Thymus (tissue), 11 donors: ENCODE measurements around the gene NPW. TPM values are rescaled to one million over a fixed set of nuclear protein-coding genes. Genes with fewer than 3 reads are reported as not detected.

Source experiments
- DNase-seq, 9 donors: peaks; one replicate each; pipeline ENCODE4 v3.0.0-alpha.2; 2013; ENCODE audit warnings: low spot score in 9 of 9, low read depth in 6 of 9, missing footprints in 1 of 9
- H3K27ac ChIP-seq, 2 donors: one replicate each; pipeline ENCODE4 v1.5.1; 2013; ENCODE audit warnings: control low read depth in 1 of 2, low read depth in 1 of 2, low read length in 1 of 2, mild to moderate bottlenecking in 1 of 2, moderate library complexity in 1 of 2
- H3K27me3 ChIP-seq, 2 donors: one replicate each; pipeline ENCODE4 v1.5.1; 2013; ENCODE audit warnings: low read length in 1 of 2; ENCODE audit not compliant: control insufficient read depth in 2 of 2, insufficient read depth in 1 of 2
- H3K36me3 ChIP-seq, 2 donors: one replicate each; pipeline ENCODE4 v1.5.1; 2013; ENCODE audit warnings: low read length in 1 of 2, mild to moderate bottlenecking in 1 of 2, moderate library complexity in 1 of 2; ENCODE audit not compliant: control insufficient read depth in 2 of 2, insufficient read depth in 2 of 2
- H3K4me1 ChIP-seq, 2 donors: one replicate each; pipeline ENCODE4 v1.5.1; 2013; ENCODE audit warnings: low read length in 2 of 2; ENCODE audit not compliant: control insufficient read depth in 2 of 2, insufficient read depth in 2 of 2
- H3K4me3 ChIP-seq, 2 donors: one replicate each; pipeline ENCODE4 v1.5.1; 2013; ENCODE audit warnings: low read length in 2 of 2, control low read depth in 1 of 2, mild to moderate bottlenecking in 1 of 2
- H3K9me3 ChIP-seq, 2 donors: one replicate each; pipeline ENCODE4 v1.5.1; 2013; ENCODE audit warnings: low read length in 1 of 2, mild to moderate bottlenecking in 1 of 2; ENCODE audit not compliant: control insufficient read depth in 2 of 2, insufficient read depth in 1 of 2
- WGBS: extraction: QIAGEN DNeasy Blood & Tissue Kit; methylation state at CpG from one replicate; pipeline ENCODE4 v1.1.7; 2013; 5-methylcytosine and 5-hydroxymethylcytosine counted together
- polyA plus RNA-seq: library from polyadenylated mRNA; stranded (reverse); fragments of 200-250 nt; gene quantifications from one replicate; pipeline ENCODE4 v1.2.3, GENCODE V29; 2013
- total RNA-seq: library from RNA; stranded (reverse); fragments of 120-200 nt; gene quantifications from one replicate; pipeline ENCODE4 v1.2.4, GENCODE V29; 2013
- donor health status: healthy.

NPW gene
- total and polyA plus RNA-seq, 2 donors = 0.66 to 1.2 TPM

DNA sequence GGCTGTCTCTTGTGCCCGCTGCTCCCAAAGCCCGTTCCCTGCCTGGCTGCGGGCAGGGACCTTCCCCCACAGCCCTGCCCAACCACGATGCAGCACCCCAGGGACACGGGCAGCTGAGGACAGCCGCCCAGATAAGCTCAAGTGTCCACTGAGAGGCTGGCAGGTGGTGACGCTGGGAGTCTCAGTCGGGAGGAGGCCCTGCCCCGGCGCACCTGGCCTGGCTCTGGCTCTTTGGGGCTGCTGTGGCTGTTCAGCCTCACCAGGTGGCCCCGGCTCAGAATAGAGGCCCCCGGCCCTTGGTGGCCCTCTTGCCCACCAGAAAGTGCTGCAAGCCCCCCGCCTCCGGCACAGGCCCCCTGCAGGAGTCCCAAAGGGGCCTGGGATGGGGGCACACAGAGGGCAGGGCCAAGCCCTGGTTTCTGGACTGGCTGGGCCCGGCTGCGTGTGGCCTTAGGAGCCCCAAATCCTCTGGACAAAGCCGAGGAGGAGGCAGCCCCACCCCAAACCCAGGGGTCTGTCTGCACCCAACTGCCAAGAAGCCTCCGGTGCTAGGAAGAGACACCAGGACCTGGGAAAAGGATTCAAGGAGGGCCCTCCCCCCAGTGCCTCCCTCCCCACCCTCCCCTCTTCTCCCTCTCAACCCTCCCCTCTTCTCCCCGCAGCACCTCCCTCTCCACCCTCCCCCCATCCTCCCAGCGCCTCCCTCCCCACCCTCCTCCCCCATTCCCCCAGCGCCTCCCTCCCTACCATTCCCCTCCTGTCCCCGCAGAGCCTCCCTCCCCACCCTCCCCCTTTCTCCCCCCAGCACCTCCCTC, 22.8 kb downstream of the NPW start:
- Histone ChIP-seq H3K4me1 (peaks cover 4 to 53% of the 10 kb centered on the region in 2 donors), H3K36me3 (peaks cover 0 to 6% of the 10 kb centered on the region in 2 donors), H3K4me3 (no peak overlapping the region), H3K27me3 (no peaks in the 10 kb centered on the region), H3K9me3 (no peaks in the 10 kb centered on the region), H3K27ac (peak overlapping the region in 1 of 2 donors; percentile 43)
- WGBS = 83% methylated on average over 22 of the region's 22 CpGs
- DNase-seq = no peak

GRCh38 chr16:2042986-2043666, 23.5 kb downstream of the NPW start:
- peak overlapping the region in 1 of 2 donors; percentile 45 for H3K27ac ChIP-seq
- 95% methylated on average over 11 of the region's 11 CpGs for WGBS

DNA sequence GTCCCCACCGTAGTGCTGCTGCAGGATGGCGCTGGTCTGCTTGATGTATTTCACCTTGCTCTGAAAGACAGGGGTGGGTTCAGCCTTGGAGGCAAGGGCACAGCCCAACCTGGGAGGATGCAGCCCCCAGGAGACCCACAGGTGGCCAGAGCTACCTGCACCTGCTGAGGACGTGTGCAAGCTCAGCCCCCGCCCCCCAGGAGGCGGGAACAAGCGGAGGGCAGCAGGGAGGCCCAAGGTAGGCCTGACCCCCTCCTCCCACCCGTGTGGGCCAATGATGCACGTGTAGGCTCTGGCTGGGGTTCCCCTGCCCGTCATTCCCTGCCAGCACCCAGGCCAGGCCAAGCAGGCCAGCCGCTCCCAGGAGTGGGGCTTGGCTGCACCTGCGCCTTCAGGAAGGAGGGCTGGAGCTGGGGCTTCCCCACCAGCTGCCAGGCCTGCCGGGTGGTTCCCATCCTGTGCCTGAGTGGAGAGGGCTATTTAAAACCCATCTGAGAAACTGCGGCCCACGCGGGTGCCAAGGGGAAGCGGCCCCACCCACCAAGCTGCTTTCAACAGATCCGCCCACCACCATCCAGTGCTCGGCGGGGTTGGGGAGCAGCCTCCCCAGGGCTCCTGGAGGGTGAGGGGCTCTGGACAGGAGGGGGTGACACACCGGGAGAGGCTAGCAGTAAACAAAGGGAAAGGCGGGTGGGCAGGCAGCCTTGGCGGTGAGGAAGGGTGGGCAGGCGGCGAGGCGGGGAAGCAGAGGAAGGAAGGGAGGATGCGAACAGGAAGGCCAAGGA, 24.3 kb downstream of the NPW start:
- Histone ChIP-seq H3K27ac (peak overlapping the region in 1 of 2 donors; percentile 45), H3K27me3 (no peaks in the 10 kb centered on the region), H3K36me3 (peaks cover 0 to 6% of the 10 kb centered on the region in 2 donors), H3K9me3 (no peaks in the 10 kb centered on the region), H3K4me3 (no peak overlapping the region), H3K4me1 (peaks cover 10 to 47% of the 10 kb centered on the region in 2 donors)
- WGBS = 87% methylated on average over 26 of the region's 26 CpGs
- no peak for DNase-seq

More at GRCh38 chr16:2042986-2043666, 23.5 kb downstream of the NPW start:
- peaks cover 0 to 6% of the 10 kb centered on the region in 2 donors for H3K36me3 ChIP-seq
- DNase-seq = no peak
- no peak overlapping the region for H3K4me3 ChIP-seq
- no peaks in the 10 kb centered on the region for H3K27me3 ChIP-seq
- no peaks in the 10 kb centered on the region for H3K9me3 ChIP-seq
- H3K4me1 ChIP-seq = peaks cover 4 to 46% of the 10 kb centered on the region in 2 donors

GRCh38 chr16:2044541-2044940, 25.0 kb downstream of the NPW start:
- Histone ChIP-seq H3K27ac (no peak overlapping the region), H3K4me3 (no peak overlapping the region), H3K4me1 (peaks cover 10 to 42% of the 10 kb centered on the region in 2 donors), H3K36me3 (peaks cover 2 to 6% of the 10 kb centered on the region in 2 donors), H3K27me3 (no peaks in the 10 kb centered on the region), H3K9me3 (no peaks in the 10 kb centered on the region)
- WGBS = 94% methylated on average over 22 of the region's 22 CpGs
- no peak for DNase-seq

DNA sequence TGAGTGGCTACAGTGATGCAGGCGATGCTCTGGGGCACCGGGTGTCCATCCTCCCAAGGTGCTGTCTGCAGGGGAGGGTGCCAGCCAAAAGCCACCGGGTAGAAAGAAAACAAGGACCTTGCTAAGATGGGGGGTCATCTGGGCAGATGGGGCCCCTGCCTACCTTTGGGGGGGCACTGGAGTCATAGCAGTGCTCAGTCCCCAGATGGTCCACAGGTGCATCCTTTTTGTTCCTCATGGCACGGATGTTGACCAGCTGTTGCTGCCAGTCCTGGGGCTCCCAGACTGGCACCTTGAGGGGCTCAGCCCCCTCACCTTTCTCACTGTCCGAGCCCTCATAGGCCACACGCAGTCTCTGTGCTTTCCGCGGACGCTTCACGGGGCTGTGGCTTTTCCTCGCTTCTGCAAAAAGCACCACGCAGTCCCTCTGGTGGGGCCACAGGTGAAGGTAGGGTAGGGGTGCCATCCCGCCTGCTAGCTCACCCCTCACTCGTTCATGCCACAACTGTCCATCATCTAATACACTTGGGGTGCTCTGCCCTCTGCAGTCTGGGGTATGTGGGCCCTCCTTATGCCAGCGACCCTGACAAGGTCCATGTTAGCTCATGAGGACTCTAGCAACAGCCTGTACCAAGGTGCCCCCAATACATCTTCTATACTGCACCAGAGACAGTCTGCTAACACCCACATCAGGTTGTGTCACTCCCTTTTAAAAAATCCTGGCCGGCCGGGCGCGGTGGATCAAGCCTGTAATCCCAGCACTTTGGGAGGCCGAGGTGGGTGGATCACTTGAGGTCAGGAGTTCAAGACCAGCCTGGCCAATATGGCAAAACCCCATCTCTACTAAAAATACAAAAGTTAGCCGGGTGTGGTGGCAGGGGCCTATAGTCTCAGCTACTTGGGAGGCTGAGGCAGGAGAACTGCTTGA, 26.6 kb downstream of the NPW start:
- no peak overlapping the region for H3K27ac ChIP-seq
- H3K9me3 ChIP-seq = no peaks in the 10 kb centered on the region
- no peak for DNase-seq
- WGBS = 97% methylated on average over 21 of the region's 21 CpGs
- H3K4me3 ChIP-seq = no peak overlapping the region
- no peaks in the 10 kb centered on the region for H3K27me3 ChIP-seq
- peaks cover 10 to 37% of the 10 kb centered on the region in 2 donors for H3K4me1 ChIP-seq
- peaks cover 9 to 13% of the 10 kb centered on the region in 2 donors for H3K36me3 ChIP-seq

DNA sequence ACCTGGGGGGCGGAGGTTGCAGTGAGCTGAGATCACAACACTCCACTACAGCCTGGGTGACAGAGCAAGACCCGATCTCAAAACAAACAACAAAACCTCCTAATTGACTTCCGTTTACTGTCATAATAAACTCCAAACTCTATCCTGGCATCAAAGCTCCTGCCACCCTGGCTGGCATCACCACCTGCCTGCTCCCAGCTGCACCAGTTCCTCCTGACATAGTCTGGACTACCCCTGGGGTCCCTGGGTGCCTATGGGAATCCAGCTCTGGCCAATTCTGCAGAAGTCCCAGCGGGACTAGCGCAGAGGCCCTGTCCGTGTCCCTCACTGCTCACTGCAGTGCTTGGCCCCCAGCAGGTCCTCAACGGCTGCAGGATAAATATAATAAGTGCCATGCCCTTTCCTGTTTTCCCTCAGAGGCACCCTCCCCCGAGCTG, 27.3 kb downstream of the NPW start:
- DNase-seq = no peak
- 34% methylated on average over 8 of the region's 8 CpGs for WGBS
- Histone ChIP-seq H3K4me1 (peaks cover 10 to 35% of the 10 kb centered on the region in 2 donors), H3K4me3 (peak overlapping the region; percentile 81 to 87), H3K36me3 (peaks cover 15 to 18% of the 10 kb centered on the region in 2 donors), H3K27me3 (no peaks in the 10 kb centered on the region), H3K27ac (no peak overlapping the region), H3K9me3 (no peaks in the 10 kb centered on the region)

GRCh38 chr16:2047330-2048115, 27.9 kb downstream of the NPW start, which contains the start of the genes NTHL1 and TSC2:
TSS of gene NTHL1 (minus strand) at chr16:2047834. CDS start at chr16:2047823, 11 bp downstream.
TSS of gene TSC2 (plus strand) at chr16:2047985. CDS start at chr16:2048616, 631 bp downstream.
- Histone ChIP-seq H3K4me1 (peaks cover 10 to 29% of the 10 kb centered on the region in 2 donors), H3K27ac (no peak within 1 kb of the TSS), H3K36me3 (peaks cover 19 to 24% of the 10 kb centered on the region in 2 donors), H3K27me3 (no peaks in the 10 kb centered on the region), H3K9me3 (no peaks in the 10 kb centered on the region), H3K4me3 (peak within 1 kb of the TSS; percentile 81 to 87)
- WGBS = under 1% methylated on average over 81 of the region's 81 CpGs
- peak; percentile 85 to 96 (median 91) for DNase-seq
